ENCODE data around the gene SLC41A1.
A peak's percentile ranks its signal among the peaks of the same experiment; 100 is the strongest.

SLC41A1 gene

DNA sequence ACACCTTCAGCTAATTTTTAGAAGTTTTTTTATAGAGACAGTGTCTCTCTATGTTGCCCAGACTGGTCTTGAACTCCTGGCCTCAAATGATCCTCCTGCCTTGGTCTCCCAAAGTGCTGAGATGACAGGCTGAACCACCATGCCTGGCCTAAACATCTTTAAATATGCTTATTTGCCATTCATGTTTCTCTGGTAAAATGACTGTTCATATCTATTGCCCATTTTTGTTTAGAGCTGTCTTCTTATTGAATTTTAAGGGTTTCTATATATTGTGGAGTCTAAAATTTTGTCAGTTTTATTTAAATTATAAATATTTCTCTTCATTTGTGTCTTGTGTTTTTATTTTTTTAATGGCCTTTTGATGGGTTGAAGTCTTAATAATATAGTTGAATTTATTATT lies 40.0 kb upstream of the SLC41A1 start:
- Histone ChIP-seq H2AFZ (no peak overlapping the region), H3K36me3 (ENCODE audit: control insufficient read depth, insufficient read depth, low read length) (no peaks in the 10 kb centered on the region)

DNA sequence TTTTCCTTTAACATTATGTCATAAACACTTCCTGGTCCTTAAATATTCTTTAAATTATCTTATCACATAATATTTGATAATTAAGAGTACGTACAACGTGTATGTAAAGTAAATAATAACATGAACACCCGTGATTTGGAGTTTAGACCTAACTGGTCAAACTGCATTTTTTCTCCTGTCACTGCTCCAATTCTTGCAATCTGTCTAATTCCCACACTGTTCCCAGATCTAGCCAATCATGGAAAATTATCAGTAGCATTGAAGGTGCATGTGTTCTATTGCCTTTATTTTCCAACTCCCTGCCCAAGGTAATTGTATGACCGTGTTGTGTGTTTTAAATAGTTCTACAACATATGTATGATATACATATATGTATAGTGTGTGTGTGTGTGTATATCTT lies 39.0 kb upstream of the SLC41A1 start:
- TF ChIP-seq, protein P1, sequence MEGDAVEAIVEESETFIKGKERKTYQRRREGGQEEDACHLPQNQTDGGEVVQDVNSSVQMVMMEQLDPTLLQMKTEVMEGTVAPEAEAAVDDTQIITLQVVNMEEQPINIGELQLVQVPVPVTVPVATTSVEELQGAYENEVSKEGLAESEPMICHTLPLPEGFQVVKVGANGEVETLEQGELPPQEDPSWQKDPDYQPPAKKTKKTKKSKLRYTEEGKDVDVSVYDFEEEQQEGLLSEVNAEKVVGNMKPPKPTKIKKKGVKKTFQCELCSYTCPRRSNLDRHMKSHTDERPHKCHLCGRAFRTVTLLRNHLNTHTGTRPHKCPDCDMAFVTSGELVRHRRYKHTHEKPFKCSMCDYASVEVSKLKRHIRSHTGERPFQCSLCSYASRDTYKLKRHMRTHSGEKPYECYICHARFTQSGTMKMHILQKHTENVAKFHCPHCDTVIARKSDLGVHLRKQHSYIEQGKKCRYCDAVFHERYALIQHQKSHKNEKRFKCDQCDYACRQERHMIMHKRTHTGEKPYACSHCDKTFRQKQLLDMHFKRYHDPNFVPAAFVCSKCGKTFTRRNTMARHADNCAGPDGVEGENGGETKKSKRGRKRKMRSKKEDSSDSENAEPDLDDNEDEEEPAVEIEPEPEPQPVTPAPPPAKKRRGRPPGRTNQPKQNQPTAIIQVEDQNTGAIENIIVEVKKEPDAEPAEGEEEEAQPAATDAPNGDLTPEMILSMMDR (IDR thresholded peaks at IDR 0.05), result no peak
- Histone ChIP-seq H3K36me3 (ENCODE audit: control insufficient read depth, insufficient read depth, low read length) (no peaks in the 10 kb centered on the region), H3K9ac (no peak overlapping the region), H3K9me3 (ENCODE audit: control insufficient read depth, low read length) (no peaks in the 10 kb centered on the region), H3K79me2 (no peaks in the 10 kb centered on the region), H3K27ac (no peak overlapping the region), H3K4me1 (no peaks in the 10 kb centered on the region), H3K4me3 (ENCODE audit: low read depth, low read length) (no peak overlapping the region), H3K27me3 (ENCODE audit: control insufficient read depth, insufficient read depth, low read length) (no peaks in the 10 kb centered on the region), H3K4me2 (ENCODE audit: low read length) (no peak overlapping the region), H2AFZ (no peak overlapping the region)

More for the DNA sequence above, 40.0 kb upstream of the SLC41A1 start:
- H3K4me1 ChIP-seq, result no peaks in the 10 kb centered on the region
- no peak overlapping the region for H3K9ac ChIP-seq
- H3K4me3 ChIP-seq (ENCODE audit: low read depth, low read length), result no peak overlapping the region
- no peak overlapping the region for H3K4me2 ChIP-seq (ENCODE audit: low read length)
- H3K79me2 ChIP-seq, result no peaks in the 10 kb centered on the region
- H3K9me3 ChIP-seq (ENCODE audit: control insufficient read depth, low read length), result no peaks in the 10 kb centered on the region
- TF ChIP-seq, protein P1 (IDR thresholded peaks at IDR 0.05), result no peak
- H3K27ac ChIP-seq, result no peak overlapping the region
- no peaks in the 10 kb centered on the region for H3K27me3 ChIP-seq (ENCODE audit: control insufficient read depth, insufficient read depth, low read length)

GRCh38 chr1:205849619-205850355 lies 36.8 kb upstream of the SLC41A1 start, which contains the start of gene PM20D1:
TSS of gene PM20D1 (minus strand) at chr1:205850132. CDS start at chr1:205850072, 60 bp downstream.
- Histone ChIP-seq H3K9ac (no peak within 1 kb of the TSS), H3K79me2 (no peaks in the 10 kb centered on the region)

DNA sequence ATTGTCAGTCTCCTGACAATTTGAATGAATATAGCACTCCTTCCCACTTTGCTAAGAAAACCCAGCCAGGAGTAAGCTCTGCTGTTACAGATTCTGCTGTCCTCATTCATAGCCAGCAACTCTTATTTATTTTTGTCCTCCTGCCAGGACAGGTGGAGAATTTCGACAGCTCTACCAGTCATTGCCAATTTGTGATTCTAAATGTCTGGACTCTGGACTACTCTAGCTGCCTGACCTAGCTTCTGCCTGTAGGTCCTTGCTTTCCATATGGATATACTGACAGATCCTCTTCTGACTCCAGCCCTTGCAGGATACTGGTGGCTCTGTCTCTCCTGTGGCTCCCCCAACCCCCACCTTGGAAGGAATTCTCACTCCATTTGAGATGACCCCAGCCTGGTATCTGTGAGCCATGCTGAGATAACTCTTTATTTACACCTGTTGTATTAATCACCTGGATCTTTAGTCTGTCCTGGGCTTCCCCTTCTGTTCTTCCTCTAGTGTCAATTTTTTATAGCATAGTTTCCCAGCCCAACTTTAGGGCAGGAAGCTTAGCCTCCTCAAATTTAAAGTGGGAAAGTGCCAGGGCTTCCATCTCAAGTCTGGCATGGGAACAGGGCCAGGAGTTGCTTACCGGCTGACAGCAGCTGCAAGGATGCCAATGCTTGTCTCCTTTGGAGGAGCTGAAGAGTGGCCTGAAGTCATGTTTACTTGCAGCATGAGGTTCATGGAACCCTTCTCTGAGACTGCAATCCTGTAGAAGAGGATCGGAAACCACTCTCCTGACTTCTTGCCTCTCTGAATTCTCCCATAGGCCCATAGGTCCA lies 30.2 kb upstream of the SLC41A1 start:
- TF ChIP-seq, protein P1 (IDR thresholded peaks at IDR 0.05), result no peak
- Histone ChIP-seq H3K4me1 (no peaks in the 10 kb centered on the region), H3K9me3 (ENCODE audit: control insufficient read depth, low read length) (no peaks in the 10 kb centered on the region), H3K4me3 (ENCODE audit: low read depth, low read length) (no peak overlapping the region), H2AFZ (no peak overlapping the region), H3K36me3 (ENCODE audit: control insufficient read depth, insufficient read depth, low read length) (no peaks in the 10 kb centered on the region), H3K4me2 (ENCODE audit: low read length) (no peak overlapping the region), H3K9ac (no peak overlapping the region), H3K27me3 (ENCODE audit: control insufficient read depth, insufficient read depth, low read length) (no peaks in the 10 kb centered on the region), H3K79me2 (no peaks in the 10 kb centered on the region), H3K27ac (no peak overlapping the region)

More at GRCh38 chr1:205849619-205850355, 36.8 kb upstream of the SLC41A1 start, which contains the start of gene PM20D1:
- no peak within 1 kb of the TSS for H3K27ac ChIP-seq
- no peak within 1 kb of the TSS for H3K4me3 ChIP-seq (ENCODE audit: low read depth, low read length)
- no peaks in the 10 kb centered on the region for H3K27me3 ChIP-seq (ENCODE audit: control insufficient read depth, insufficient read depth, low read length)
- peak within 1 kb of the TSS; percentile 68 for H2AFZ ChIP-seq
- no peak within 1 kb of the TSS for H3K4me2 ChIP-seq (ENCODE audit: low read length)
- TF ChIP-seq, protein P1 (IDR thresholded peaks at IDR 0.05), result no peak
- no peaks in the 10 kb centered on the region for H3K36me3 ChIP-seq (ENCODE audit: control insufficient read depth, insufficient read depth, low read length)
- H3K9me3 ChIP-seq (ENCODE audit: control insufficient read depth, low read length), result no peaks in the 10 kb centered on the region
- H3K4me1 ChIP-seq, result no peaks in the 10 kb centered on the region
